A204.1 (cell line): ENCODE data around the gene CFAP46.
"Not testable (repeated sequence)": the region's sequence is repeated elsewhere in the genome, so short reads cannot be mapped to it uniquely, and the experiment has no call there.

Source experiments
- FAIRE-seq: peaks from 2 replicates; lab custom pipeline; 2012; peaks lifted over from hg19 to GRCh38; lab: Jason Lieb, UNC

The CFAP46 gene

DNA sequence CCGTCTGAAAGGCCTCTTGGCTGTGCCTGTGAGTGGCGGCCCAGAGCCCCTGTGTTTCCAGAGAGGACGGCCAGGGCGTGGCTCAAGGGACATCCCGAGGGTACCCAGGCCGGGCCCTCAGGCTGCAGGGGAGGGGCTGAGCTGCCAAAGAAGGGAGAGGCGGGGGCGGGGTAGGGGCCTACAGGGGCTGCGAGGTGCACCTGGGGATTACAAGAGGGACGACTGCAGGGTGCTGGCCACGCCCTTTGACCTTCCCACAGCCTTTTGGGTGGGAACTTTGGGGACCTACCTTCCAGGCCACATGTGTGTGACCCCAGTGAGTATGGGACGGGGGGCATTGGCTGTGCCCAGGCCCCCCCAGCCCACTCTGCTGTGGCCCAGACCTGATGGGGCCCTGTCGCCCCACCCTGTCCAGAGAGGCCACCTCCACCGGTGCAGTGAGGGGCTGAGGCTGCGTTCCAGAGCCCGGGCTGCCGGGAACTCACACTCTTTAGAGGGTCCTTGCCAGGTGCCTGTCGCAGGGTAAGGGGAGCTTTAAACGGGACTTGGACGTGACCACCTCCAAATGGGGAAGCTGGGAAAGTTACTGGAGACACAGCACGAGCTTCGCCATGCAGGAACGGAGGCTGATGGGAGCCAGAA, 137.5 kb downstream of the CFAP46 start:
- FAIRE-seq, result no peak

DNA sequence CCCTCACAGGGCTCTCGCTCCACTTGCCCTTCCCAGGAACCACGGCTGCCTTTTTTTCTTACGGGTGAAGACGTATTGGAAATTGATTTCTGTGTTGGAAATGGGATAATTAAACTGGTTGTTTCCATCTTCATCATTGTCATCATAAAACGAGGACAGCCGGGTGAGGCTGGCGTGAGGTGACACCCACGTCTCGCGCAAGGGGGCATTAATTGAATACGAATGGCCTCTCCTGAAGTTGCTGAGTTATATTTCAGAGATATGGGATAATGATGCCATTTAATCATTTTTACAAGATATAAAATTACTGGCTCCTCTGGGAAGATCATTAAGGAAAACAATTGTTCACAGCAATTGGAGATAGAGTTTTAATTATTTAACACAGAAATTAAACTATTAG, 138.1 kb downstream of the CFAP46 start:
- no peak for FAIRE-seq

DNA sequence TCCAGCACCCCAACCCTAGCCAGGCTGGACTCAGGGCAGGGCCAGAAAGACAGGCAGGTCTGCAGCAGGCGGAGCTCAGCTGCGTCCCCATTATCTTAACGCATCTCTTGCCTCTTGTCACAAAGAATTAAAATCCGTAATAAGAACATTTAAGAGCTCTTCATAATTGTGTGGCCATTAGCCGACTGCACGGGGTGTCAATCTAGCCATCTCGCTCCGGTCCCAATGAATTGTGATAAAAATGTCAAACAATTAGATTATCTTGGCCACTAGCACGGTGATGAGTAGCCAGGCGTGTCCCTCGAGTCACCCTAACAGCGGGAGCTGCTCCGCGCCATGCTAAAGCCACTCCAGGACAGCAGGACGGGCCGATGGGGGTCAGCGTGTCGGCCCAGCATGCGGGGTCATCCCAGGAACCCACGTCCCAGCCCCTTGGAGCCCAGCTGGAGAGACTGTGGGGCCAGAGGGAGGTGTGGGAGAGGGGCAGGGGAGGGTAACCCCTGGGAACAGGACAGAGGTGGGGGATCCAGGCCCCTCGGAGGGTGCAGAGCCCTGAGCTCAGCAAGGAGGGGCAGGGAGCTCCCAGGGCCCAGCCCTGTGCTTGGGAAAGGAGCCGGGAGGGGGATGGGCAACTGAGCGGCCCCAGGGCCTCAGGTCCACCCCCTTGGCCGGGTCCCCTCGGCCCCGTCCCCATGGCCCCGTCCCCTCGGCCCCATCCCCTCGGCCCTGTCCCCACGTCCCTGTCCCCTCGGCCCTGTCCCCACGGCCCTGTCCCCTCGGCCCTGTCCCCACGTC, 138.8 kb downstream of the CFAP46 start:
- FAIRE-seq, result no peak

DNA sequence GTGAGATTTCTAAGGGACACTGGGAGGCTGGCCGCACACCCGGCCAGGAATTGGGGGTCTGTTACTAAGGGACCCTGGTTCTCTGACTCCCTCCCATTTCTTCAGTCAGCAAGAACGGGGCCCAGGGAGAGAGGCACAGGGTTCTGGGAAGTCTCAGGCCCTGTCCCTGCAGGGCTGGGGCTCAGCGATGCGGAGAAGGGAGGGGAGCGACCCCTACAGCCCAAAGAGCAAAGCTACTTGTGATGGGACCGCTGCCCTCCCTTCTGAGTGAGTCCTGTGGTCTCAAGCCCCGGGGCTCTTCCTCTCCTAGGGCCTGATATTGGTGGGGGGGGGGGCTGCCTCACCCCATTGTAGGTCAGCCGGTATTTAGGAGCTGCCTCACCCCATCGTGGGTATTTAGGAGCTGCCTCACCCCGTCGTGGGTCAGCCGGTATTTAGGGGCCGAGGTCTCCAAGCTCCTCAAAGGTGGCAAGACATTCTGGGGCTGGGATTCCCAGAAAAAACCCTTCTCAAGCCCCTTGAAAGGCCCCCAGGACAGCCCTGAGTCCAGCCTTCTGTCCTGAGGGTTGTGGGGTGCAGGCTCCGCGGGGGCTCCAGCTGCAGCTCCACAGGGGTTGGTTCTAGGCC, 139.6 kb downstream of the CFAP46 start:
- FAIRE-seq, result no peak

DNA sequence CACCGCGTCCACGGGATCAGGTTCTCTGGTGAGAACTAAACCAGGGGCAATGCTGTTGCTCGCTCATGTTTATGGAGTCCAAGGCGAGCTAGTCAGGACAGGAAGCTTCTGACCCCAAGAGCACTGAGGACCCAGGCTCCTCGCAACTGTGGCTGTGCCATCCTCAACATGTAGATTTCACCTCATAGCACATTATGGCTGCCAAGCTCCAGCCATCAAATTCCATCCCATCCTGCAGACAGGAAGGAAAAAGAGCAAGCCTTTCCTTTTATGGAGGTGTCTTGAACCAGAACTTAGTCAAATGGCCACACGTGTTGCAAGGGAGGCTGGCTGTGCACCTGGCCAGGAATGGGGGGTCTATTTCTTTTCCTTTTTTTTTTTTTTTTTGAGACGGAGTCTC, 140.3 kb downstream of the CFAP46 start:
- no peak for FAIRE-seq

DNA sequence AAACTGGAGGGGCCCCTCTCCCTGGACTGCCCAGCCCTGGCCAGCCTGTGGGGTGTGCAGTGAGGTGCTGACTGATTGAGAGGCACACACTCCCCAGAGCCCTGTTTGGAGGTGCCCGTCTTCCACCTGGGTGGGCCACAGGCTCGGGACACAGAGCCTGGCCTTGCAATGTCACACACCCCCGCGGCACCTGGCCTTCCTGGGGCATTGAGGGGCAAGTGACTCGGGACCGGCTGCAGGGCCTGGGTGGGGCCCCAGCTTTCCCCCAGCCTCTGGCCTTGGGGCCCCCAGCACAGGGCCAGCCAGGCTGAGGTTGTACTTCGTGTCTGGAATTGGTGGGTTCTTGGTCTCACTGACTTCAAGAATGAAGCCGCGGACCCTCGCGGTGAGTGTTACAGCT, 142.5 kb downstream of the CFAP46 start:
- FAIRE-seq, result no peak

DNA sequence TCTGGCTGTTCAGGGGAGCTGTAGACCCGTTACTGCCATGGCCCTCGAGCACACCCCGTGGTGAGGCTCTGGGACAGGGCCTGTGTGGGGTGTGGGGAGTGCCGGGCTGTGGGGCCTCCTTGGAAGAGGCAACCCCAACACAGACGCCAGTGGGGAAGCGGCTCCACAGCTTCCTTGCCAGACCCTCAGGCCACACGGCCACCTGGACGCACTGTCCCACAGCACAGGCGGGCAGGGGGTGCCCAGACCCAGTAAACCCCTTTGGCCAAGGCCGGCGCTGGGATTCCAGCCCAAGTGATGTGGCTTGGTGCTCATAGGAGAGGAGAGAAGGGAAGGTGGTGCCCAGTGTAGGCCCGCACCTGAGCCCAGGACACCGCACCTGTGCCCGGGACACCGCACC, 143.5 kb downstream of the CFAP46 start:
- no peak for FAIRE-seq

DNA sequence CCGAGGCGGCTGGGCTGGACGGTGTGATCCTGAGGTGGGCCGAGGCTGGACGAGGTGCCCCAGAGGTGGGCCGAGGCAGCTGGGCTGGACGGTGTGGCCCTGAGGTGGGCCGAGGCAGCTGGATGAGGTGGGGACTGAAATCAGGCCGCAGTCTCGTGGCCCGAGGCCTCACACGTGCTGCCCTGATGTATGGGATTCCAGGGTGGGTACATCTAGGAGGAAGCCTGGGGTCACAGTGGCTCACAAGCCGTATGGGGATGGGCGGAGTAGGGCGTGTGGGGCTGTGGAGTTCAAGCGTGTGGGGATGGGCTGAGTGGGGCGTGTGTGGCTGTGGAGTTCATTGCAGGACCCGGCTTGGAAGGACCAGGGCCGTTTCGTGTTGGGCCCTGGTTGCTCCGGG, 144.0 kb downstream of the CFAP46 start:
- no peak for FAIRE-seq

DNA sequence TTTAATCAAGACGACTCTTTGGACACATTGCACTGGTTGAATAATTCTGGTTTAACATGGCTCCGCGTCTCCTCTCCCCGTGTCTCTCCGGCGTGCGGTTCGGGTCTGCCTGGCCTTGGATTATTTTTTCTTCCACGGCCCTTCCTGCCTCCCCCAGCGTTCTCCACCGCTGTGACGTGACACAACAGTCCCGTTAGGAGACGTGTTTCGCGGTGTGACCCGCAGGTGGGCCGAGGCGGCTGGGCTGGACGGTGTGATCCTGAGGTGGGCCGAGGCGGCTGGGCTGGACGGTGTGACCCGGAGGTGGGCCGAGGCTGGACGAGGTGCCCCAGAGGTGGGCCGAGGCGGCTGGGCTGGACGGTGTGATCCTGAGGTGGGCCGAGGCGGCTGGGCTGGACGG, 144.4 kb downstream of the CFAP46 start:
- FAIRE-seq, result not testable (repeated sequence)

DNA sequence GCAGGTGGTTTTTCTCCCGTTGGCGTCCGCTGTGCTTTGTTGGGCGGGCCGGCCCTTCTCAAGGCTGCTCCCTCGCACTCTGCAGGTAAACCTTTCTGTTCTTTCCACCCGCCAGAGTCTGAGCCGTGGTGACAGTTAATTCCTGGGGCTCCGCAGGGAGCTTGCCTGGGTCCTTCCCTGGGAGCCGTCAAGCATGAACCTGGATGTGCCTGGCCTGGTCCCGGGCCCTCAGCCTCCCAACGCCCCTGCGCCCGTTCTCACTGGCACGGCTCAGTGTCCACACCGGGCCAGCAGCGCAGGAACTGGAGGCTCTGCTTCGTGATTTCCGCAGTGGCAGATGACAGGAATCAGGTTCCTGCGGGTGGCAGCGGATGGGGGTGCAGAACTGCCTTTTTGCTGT, 145.5 kb downstream of the CFAP46 start:
- FAIRE-seq, result no peak

DNA sequence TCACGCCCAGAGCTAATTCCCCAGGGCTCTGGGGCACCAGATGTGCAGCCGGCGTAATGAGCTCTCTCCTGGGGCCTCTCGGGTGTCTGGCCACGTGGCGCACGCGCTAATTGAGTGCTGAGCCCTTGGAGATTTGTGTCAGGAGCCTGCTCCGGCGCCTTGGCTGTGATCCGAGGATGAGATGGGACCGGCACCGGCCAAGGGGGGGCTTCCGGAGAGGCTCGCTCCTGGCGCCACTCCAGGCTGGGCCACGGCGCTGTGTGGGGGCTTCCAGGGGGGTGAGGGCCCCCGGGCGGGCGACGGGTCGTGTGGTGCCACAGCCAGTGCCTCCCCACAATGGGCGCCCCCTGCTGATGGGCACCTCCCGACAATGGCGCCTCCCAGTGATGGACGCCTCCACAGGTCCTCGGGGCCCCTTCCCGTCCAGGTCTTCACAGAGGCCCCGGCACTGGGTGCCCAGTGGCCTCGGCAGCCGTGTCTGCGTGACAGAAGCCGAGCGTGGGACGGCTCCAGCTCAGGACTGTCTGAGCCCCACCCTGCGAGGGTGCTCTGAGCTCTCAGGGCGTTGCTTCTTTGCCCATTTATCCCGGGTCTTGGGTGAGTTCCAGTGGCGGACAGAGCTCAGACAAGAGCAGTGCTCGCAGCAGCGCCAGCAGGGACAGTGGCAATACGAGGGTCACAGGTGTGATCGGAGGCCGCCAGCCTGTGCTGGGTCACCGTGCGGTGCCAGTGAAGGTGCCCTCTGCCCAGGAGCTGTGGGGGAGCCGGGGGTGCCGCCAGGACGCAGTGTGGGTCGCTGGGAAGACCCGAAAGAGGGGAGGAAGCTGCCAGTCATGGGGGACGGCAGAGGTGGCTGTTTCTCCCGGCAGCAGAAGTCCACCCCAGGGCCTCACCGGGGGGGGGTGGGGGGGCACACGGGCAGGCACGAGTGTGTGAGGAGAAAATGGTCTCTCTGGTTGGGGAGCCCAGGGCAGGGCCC, 148.2 kb downstream of the CFAP46 start:
- FAIRE-seq, result no peak

DNA sequence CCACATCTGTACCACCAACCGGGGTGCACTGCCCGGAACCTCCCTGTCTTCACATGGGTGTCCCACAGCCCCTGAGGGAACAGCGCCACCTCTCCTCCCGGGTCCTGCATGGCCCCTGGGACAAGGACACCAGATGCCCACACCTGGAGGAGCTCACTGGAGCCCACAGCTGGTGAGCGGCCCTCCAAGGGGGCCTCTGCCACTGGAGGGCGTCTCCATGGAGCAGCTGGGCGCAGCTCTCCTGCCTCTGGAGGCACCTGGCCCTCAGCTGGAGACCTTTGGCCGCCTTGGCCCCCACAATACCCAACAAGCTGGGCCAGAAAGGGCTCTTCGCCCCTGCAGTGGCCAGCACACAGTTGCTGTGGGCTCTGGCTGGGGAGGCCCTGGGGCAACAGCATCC, 149.2 kb downstream of the CFAP46 start:
- no peak for FAIRE-seq

DNA sequence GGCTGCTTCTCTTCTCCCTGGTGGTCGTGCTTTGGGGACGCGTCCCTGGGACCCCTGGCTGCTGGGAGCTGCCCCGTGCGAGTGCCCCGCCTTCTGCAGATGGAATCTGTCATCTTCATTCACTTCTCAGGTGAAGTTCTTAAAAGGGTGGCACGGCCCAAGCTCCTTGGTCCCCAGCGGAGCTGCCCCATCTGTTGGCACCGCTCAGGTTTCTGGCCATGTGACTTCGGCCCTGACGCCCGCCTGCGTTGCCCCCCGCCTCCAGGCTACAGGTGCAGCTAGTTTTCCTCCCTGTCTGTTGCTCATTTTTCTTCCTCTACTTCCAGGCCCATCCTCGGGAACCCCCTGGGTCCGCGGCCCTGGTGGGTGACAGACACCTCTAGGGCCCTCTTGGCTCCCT, 149.6 kb downstream of the CFAP46 start:
- no peak for FAIRE-seq

DNA sequence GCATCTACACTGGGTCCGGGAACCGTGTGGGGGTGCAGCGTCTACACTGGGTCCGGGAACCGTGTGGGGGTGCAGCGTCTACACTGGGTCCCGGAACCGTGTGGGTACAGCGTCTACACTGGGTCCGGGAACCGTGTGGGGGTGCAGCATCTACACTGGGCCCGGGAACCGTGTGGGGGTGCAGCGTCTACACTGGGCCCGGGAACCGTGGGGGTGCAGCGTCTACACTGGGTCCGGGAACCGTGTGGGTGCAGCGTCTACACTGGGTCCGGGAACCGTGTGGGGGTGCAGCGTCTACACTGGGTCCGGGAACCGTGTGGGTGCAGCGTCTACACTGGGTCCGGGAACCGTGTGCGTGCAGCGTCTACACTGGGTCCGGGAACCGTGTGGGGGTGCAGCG, 150.3 kb downstream of the CFAP46 start:
- not testable (repeated sequence) for FAIRE-seq

DNA sequence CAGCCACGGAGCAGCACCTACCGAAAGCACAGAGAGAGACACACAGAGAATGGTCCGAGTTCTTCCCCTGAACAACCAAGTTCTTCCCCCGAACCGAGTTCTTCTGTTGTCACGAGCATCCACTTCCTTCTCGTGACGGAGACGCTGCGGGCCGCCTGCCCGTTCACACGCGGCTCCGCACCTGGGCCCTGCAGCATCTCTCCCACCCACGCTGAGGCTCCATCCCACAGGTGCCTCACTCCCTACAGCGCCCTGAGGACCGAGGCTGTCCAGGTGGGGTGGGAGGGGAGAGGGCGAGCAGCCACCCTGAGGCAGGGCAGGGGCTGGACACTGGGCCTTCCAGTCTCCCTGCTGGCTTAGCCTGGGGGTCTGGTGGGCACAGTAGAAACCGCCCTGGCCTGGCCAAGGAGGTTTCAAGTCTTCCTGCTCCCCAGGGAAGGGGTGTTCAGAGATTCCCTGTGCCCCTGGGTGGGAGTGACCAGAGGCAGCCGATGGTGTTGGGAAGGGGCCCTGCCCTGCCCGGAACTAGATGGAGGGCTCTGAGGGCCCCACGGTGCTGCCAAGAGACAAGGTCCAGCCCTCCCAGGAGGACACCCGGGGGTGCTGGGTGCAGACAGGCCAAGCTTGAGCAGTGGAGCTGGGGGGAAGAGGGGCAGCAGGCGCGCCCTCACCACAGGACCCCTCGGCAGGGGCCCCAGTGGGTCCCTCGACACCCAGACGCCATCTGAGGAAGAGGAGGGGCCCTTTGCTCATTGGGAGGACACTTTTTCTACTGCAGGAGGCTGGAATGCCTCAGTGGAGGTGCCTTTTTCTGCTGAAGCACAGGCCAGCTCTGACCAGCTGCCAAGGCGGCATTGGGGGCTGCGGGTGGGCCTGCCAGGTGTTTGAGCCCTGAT, 151.2 kb downstream of the CFAP46 start:
- no peak for FAIRE-seq

DNA sequence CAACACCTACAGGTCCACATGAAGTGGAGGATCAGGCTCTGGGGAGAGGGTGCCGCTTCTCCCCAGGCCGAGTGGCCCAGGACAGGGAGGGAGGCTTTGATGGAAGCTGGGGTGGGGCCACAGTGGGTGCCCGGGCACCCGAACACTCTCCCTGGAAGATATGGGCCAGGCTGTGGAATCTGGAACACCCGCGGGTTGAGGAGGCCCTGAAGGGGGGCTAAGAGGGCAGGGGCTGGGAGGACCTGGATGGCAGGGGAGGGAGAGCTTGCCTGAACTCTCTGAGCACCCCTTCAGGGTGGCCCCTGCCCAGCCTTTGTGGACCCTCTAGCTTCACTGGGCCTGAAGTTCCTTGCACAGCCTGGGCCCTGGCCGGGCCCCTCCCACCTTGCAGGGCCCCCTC, 151.9 kb downstream of the CFAP46 start:
- no peak for FAIRE-seq

DNA sequence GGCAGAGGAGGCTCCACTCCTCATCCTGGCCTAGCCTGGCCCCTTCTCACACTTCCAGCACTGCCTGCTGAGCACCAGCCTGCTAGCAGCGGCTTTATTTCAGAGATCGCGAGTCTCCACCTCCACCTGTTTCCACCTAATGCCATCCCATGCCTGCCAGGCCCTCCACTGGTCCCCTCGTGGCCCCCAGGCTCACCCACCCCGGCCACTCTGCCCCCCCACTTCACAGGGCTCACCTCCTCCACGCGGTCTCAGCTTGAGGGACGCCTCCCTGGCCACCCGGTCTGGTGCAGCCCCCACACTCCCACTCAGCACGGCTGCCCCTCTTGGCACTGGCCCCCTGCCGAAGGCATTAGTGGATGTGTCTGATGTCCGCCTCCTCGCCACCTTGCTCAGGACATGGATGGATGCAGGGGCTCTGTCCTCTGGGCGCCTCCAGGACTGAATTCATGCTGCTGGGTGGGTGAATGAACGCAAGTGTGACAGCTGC, 152.7 kb downstream of the CFAP46 start:
- FAIRE-seq, result no peak

DNA sequence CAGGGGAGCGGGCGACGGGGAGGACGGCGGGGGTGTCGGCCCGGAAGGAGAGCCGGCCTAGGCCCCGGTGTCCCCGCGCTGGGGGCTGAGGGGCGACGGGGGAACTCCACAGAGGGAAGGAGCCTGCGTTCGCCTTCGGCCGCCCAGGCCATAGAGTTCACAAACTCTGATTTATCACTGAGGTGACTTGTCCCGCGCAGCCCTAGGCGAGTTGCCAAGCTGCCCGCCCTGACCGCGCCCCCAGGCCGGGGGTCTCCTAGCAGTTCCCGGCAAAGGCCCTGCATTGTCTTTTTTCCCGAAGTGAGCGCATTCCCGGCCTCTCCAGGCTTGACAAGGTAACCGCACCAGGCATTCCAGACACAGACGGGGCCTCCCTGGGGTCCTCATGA, 153.5 kb downstream of the CFAP46 start:
- no peak for FAIRE-seq

DNA sequence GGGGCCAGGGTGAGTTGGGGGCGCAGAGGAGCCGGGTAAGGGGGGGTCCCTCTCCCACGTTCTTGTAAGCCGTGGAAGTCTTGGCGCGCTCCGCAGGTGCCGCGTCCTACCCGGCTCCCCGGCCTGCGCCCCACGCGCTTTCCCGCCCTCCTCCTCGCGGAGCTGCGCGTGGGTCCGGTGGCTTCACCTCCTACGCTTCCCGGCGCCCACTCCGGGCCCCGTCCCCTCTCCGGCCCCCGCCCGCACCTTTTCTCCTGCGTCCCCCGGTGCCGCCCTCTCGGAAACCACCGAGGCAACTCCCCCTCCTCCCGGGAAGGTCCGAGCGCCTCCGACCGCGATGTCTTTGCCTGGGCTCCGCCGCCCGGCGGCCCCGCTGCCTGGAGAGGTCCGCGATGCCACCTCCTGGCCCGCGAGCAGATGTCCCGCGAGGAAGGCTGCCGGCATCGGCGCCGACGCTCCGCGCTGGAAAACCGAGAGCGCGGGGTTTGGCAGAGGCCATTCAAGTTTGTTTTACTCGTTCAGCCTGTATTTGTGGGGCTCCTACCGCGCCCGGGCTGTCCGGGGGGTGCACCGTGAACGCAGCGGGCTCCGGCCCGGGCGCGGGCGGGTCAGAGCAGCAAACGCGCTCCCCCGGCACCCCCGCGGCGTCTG, 154.1 kb downstream of the CFAP46 start:
- no peak for FAIRE-seq

DNA sequence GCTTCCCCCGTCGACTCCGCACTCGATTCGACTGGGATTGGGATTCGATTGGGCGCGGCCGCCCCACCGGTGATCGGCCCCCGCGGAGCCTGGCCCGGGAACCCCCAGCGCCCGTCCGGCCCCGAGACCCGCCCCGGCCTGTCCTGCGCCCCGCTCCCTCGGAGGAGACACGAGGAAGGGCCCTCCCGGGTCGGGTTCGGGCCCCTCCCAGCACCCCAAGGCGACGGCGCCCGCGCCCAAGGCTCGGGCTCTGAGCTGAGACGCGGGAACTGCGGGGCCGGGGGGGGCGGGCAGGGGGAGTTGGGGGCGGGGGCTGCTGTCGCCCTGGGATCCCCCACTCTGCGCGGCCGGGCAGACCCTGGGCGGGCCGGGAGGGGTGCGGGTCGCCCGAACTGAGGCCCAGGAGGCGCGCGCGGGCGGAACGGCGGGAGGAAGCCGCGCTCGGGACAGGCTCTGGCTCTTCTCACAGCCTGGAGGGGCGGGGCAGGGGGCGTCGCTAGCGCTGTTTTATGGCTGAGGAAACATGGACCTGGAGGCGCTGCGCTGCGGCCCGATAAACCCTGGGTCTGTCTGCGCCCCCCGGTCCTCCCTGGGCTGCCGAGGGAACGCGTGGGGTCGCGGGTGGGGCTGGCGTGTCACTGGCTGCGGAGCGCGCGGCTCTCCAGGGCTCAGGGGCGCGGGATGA, 154.7 kb downstream of the CFAP46 start:
- FAIRE-seq, result no peak
